Osteoblast (primary cell): ENCODE results near the gene PSMF1. TPM values are rescaled to one million over a fixed set of nuclear protein-coding genes. Genes with fewer than 3 reads are reported as not detected.
A peak's percentile ranks its signal among the peaks of the same experiment; 100 is the strongest.

ENCODE experiments used
- DNase-seq: peaks from one replicate; pipeline ENCODE4 v3.0.0; 2011; ENCODE audit warnings: low spot score, mixed read lengths; ENCODE audit not compliant: insufficient read length; ENCODE audit errors: missing footprints
- H2AFZ ChIP-seq: 2 replicates; pipeline ENCODE4 v1.6.0; 2011; ENCODE audit warnings: mild to moderate bottlenecking, low read length
- H3K27ac ChIP-seq: 2 replicates; pipeline ENCODE4 v1.5.1; 2011; ENCODE audit warnings: mild to moderate bottlenecking, low read depth, low read length, moderate library complexity
- H3K27me3 ChIP-seq: 2 replicates; pipeline ENCODE4 v1.6.0; 2012; ENCODE audit warnings: mild to moderate bottlenecking, control low read depth, inconsistent platforms, low read length, moderate library complexity; ENCODE audit not compliant: insufficient read depth
- H3K36me3 ChIP-seq: 2 replicates; pipeline ENCODE4 v1.5.1; 2011; ENCODE audit warnings: mild to moderate bottlenecking, low read length, control low read depth, moderate library complexity; ENCODE audit not compliant: insufficient read depth
- H3K4me1 ChIP-seq: 2 replicates; pipeline ENCODE4 v1.5.1; 2011; ENCODE audit warnings: mild to moderate bottlenecking, low read length, control low read depth, moderate library complexity; ENCODE audit not compliant: insufficient read depth
- H3K4me2 ChIP-seq: 2 replicates; pipeline ENCODE4 v1.6.0; 2011; ENCODE audit warnings: mild to moderate bottlenecking, low read length; ENCODE audit not compliant: insufficient read depth
- H3K4me3 ChIP-seq: fragments of 200-600 bp; sonication (generic); 3 replicates; pipeline ENCODE4 v1.5.1; 2012; ENCODE audit warnings: mild to moderate bottlenecking, low read length, inconsistent platforms; ENCODE audit not compliant: insufficient read depth
- H3K79me2 ChIP-seq: 2 replicates; pipeline ENCODE4 v1.6.0; 2012; ENCODE audit warnings: mild to moderate bottlenecking, low read length, control low read depth, inconsistent platforms; ENCODE audit not compliant: insufficient read depth
- H3K9me3 ChIP-seq: 2 replicates; pipeline ENCODE4 v1.5.1; 2011; ENCODE audit warnings: low read depth, low read length, control low read depth
- H4K20me1 ChIP-seq: 2 replicates; pipeline ENCODE4 v1.6.0; 2012; ENCODE audit warnings: mild to moderate bottlenecking, low read length, control low read depth; ENCODE audit not compliant: insufficient read depth
- CTCF ChIP-seq: IDR thresholded peaks from 2 replicates; pipeline ENCODE4 v1.5.1; 2011; ENCODE audit warnings: mild to moderate bottlenecking, low read depth, low read length, moderate library complexity; ENCODE audit errors: extremely low read depth
- total RNA-seq: library from RNA; depleted of rRNA; stranded (reverse); fragments of >200 nt; gene quantifications from 2 replicates; pipeline ENCODE4 v1.2.3, GENCODE V29; 2012

Gene PSMF1
- total RNA-seq, 1 donor = 61.2 TPM

DNA sequence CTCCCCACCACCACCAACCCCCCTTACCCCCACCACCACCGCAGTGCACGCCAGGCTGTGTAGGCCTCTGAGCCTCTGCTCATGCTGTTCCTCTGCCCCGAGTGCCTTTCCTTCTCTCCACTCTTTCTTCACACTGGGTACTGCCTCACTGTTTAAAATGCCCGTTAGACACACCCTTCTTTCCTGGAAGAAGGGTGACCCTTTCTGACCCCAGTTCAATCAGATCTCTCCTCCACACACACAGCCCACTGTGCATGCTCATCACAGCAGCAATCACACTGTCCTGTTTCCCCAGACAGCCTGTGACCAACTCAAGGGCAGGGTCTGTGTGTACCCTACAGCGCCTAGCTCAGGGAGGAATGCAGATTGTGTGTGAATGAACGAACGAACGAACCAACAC lies 56.4 kb downstream of the PSMF1 start:
- Histone ChIP-seq H2AFZ (no peak overlapping the region), H3K79me2 (no peaks in the 10 kb centered on the region), H4K20me1 (peaks cover 22% of the 10 kb centered on the region), H3K9me3 (no peaks in the 10 kb centered on the region), H3K4me2 (no peak overlapping the region), H3K27ac (no peak overlapping the region), H3K4me1 (no peaks in the 10 kb centered on the region), H3K36me3 (peaks cover 7% of the 10 kb centered on the region), H3K27me3 (no peaks in the 10 kb centered on the region), H3K4me3 (no peak overlapping the region)
- DNase-seq = no peak
- TF ChIP-seq CTCF = no peak

DNA sequence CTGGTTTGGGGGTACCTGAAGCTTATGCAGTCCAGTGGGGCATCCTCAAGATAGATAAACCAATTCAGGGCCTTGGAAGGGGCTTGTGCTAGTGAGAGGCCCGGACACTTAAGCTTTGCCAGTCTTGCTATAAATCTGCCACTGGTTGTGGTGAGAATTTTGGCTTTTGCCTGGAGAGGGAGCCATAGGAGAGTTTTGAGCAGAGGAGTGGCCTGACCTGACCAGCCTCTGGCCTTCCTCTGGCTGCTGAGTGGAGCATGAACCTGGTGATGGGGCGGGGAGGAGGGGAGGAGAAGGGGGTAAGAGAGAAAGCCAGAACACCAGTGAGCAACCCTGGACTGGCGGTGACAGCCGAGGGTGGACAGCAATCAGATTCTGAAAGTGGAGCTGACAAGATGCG lies 59.3 kb downstream of the PSMF1 start:
- Histone ChIP-seq H3K4me2 (no peak overlapping the region), H3K4me3 (no peak overlapping the region), H3K27me3 (no peaks in the 10 kb centered on the region), H4K20me1 (peaks cover 8% of the 10 kb centered on the region), H3K4me1 (no peaks in the 10 kb centered on the region), H2AFZ (no peak overlapping the region), H3K9me3 (no peaks in the 10 kb centered on the region), H3K27ac (no peak overlapping the region), H3K36me3 (no peaks in the 10 kb centered on the region), H3K79me2 (no peaks in the 10 kb centered on the region)
- TF ChIP-seq CTCF = peak; percentile 19
- DNase-seq = peak; percentile 73

- H4K20me1 ChIP-seq = peaks cover 6% of the 10 kb centered on the region
- no peaks in the 10 kb centered on the region for H3K9me3 ChIP-seq
- H3K4me1 ChIP-seq = no peaks in the 10 kb centered on the region
- peaks cover 3% of the 10 kb centered on the region for H3K27me3 ChIP-seq
- no peak overlapping the region for H3K4me2 ChIP-seq
- no peak for DNase-seq
- H3K27ac ChIP-seq = no peak overlapping the region
- H3K36me3 ChIP-seq = no peaks in the 10 kb centered on the region
- no peak overlapping the region for H2AFZ ChIP-seq
- no peak for TF ChIP-seq CTCF
- no peaks in the 10 kb centered on the region for H3K79me2 ChIP-seq
- no peak overlapping the region for H3K4me3 ChIP-seq
Observed at GRCh38 chr20:1178103-1178502, 59.7 kb downstream of the PSMF1 start.

GRCh38 chr20:1178623-1179022 lies 60.2 kb downstream of the PSMF1 start:
- no peaks in the 10 kb centered on the region for H3K4me1 ChIP-seq
- no peak for TF ChIP-seq CTCF
- DNase-seq = no peak
- H3K4me2 ChIP-seq = no peak overlapping the region
- no peak overlapping the region for H2AFZ ChIP-seq
- H3K9me3 ChIP-seq = no peaks in the 10 kb centered on the region
- H3K27ac ChIP-seq = no peak overlapping the region
- H3K4me3 ChIP-seq = no peak overlapping the region
- no peaks in the 10 kb centered on the region for H3K79me2 ChIP-seq
- H3K27me3 ChIP-seq = peaks cover 8% of the 10 kb centered on the region
- peaks cover 5% of the 10 kb centered on the region for H4K20me1 ChIP-seq
- H3K36me3 ChIP-seq = no peaks in the 10 kb centered on the region
